ENCODE results near the gene KCNQ5. TPM values are rescaled to one million over a fixed set of nuclear protein-coding genes. Genes with fewer than 3 reads are reported as not detected.

Gene KCNQ5
- total RNA-seq, 4 donors from 2014 or later, result 0.52 to 0.97 (median 0.59) TPM

DNA sequence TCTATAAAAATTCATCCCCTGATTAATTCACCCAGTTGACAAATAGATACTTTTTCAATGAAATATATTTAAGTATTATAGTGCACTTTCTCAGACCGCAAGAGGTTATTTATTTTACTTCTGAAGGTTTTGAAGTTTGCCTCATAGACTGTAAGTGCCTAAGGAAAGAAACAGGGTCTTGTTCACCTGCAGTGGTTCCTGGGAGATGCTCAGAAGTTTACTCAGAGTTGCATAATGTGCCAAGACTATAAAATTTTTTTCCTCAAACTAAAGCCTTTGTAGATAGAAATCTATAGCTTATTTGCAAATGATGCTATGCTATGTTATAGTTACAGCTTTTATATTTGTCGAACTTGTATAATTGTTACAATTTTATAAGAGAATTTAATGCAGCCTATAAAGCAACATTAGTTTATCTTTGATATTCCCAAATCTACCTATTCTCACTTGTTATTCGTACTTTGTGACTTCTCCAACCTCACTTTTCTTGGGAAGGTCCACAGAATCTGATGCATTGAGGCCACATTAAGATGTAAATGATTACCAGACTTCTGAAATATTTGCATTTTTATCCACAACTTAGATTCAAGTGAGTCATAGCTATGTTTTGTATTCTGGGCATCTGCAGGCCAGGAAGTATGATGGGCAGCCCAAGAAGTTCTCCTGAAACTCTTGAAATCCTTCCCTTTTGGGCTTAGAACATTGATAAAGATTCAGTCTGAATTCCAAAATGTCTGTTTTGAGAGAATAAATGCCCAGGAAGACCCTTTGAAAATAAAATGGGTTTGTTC lies 35.7 kb downstream of the KCNQ5 start:
- H3K4me3 ChIP-seq (ENCODE audit: low read depth, poor library complexity, severe bottlenecking), result no peak overlapping the region
- TF ChIP-seq, protein P1, sequence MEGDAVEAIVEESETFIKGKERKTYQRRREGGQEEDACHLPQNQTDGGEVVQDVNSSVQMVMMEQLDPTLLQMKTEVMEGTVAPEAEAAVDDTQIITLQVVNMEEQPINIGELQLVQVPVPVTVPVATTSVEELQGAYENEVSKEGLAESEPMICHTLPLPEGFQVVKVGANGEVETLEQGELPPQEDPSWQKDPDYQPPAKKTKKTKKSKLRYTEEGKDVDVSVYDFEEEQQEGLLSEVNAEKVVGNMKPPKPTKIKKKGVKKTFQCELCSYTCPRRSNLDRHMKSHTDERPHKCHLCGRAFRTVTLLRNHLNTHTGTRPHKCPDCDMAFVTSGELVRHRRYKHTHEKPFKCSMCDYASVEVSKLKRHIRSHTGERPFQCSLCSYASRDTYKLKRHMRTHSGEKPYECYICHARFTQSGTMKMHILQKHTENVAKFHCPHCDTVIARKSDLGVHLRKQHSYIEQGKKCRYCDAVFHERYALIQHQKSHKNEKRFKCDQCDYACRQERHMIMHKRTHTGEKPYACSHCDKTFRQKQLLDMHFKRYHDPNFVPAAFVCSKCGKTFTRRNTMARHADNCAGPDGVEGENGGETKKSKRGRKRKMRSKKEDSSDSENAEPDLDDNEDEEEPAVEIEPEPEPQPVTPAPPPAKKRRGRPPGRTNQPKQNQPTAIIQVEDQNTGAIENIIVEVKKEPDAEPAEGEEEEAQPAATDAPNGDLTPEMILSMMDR (IDR thresholded peaks at IDR 0.05), result no peak
- no peak for TF ChIP-seq POLR2A (IDR thresholded peaks at IDR 0.05)
- no peak for DNase-seq (ENCODE audit: low spot score in 2 of 2)
- 59 to 70% methylated on average over 3 of the region's 3 CpGs for WGBS, 2 donors
- intact Hi-C loops (cut with DNase I; ENCODE audit: low total_unique reads), result no loop called here

DNA sequence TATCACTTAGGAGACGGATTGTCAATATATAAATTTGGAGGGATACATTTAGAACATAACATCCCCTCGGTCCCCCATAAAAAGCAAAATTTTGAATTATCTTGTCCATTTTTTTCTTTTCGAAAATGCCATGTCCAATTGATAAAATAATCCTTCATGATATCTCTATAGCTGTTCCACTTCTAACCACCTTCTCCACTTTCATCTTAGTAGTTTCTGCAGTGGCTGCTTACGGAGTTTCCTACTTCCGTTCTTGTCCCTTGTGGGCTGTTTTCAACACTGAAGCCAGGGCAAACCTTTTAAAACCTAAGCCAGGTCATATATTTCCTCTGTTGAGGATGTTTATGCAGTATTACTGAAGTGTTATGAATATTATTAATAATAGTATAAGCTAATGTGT lies 37.9 kb downstream of the KCNQ5 start:
- 90 to 91% methylated on average over 5 of the region's 5 CpGs for WGBS, 2 donors
- TF ChIP-seq, protein P1 (IDR thresholded peaks at IDR 0.05), result no peak
- TF ChIP-seq POLR2A (IDR thresholded peaks at IDR 0.05), result no peak

DNA sequence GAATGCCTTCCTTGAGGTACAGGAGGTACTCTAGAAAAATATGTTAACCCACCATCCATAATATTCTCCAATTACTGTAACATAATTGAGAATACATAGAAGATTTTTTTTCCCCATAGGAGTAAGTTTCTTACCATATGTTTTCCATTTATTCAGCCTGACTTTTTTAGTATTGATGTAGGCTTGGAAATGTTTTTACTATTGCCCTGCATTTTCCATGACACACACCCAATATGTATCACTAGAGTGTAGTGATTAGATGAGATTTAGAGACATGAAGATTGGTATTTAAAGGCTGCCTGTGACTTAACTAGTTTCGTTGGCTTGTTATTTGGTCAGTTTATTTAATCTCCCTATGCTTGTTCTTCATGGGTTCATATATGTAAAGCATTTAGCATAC lies 39.5 kb downstream of the KCNQ5 start:
- intact Hi-C loops (cut with DNase I; ENCODE audit: low total_unique reads), result no loop called here
- 71 to 87% methylated on average over 1 of the region's 1 CpG for WGBS, 2 donors
- no peak for TF ChIP-seq POLR2A (IDR thresholded peaks at IDR 0.05)
- TF ChIP-seq, protein P1 (IDR thresholded peaks at IDR 0.05), result no peak
- DNase-seq (ENCODE audit: low spot score in 2 of 2), result no peak
- no peak overlapping the region for H3K4me3 ChIP-seq (ENCODE audit: low read depth, poor library complexity, severe bottlenecking)

More for the DNA sequence above, 37.9 kb downstream of the KCNQ5 start:
- intact Hi-C loops (cut with DNase I; ENCODE audit: low total_unique reads), result no loop called here
- DNase-seq (ENCODE audit: low spot score in 2 of 2), result no peak
- H3K4me3 ChIP-seq (ENCODE audit: low read depth, poor library complexity, severe bottlenecking), result no peak overlapping the region

DNA sequence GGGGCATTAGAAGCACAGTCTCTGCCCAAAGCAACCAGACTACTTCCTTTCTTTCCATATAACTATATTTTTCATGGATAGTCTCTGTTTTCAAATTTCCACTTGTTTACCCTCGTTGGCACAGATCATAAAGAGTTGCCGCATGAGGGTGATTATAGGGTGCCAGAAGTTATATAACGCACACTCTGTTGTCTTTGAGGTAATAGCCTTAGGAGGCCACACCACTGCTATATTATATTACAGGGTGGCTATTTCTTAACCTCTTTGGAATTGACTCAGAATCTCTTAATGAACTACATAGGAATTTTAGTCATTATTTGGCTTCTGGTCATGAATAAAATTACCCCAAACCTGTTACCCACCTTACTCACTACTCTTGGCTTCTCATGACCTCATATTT lies 43.7 kb downstream of the KCNQ5 start:
- intact Hi-C loops (cut with DNase I; ENCODE audit: low total_unique reads), result no loop called here
- no peak overlapping the region for H3K4me3 ChIP-seq (ENCODE audit: low read depth, poor library complexity, severe bottlenecking)
- WGBS, 2 donors, result 70 to 75% methylated on average over 3 of the region's 3 CpGs
- no peak for DNase-seq (ENCODE audit: low spot score in 2 of 2)
- TF ChIP-seq, protein P1 (IDR thresholded peaks at IDR 0.05), result no peak
- no peak for TF ChIP-seq POLR2A (IDR thresholded peaks at IDR 0.05)

DNA sequence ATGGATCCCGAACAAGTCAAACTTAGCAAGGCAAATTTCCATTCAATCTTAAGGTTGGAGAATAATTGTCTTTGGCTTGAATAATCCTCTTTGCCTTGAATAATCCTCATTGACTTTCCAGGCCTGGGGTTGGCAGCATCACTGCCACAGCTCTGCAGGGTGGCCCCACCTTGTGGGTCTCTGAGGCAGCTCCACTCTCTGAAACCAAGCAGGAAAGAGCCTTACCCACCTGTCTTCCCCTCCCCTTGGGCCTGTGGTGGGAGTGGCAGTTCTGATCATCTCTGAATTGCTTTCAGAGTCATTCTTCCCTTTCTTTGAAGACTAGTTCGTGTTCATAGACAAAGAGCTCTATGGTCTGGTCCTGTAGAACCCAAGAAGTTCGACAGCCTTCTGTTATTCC lies 47.5 kb downstream of the KCNQ5 start:
- no peak overlapping the region for H3K4me3 ChIP-seq (ENCODE audit: low read depth, poor library complexity, severe bottlenecking)
- intact Hi-C loops (cut with DNase I; ENCODE audit: low total_unique reads), result no loop called here
- DNase-seq (ENCODE audit: low spot score in 2 of 2), result no peak
- WGBS, 2 donors, result 81 to 85% methylated on average over 3 of the region's 3 CpGs
- TF ChIP-seq, protein P1 (IDR thresholded peaks at IDR 0.05), result no peak
- no peak for TF ChIP-seq POLR2A (IDR thresholded peaks at IDR 0.05)

DNA sequence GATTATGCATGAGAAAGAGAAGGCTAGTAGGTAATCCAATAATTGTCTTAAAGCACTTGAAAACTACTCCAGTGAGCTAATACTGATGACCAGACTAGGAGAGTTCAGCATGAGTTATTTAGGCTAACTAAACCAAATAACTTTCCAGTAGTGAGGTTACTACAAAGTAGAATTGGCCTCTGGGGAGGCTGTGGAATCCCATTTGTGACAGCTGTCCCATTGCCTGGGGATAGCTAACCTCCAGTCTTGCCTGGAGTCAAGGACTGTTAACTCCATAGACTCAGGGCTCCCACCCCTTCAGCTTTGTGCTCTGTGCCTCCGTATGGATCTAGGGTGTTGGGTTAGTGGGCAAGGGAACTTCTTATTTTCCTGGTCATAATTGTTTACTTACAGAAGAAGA lies 51.0 kb downstream of the KCNQ5 start:
- intact Hi-C loops (cut with DNase I; ENCODE audit: low total_unique reads), result no loop called here
- WGBS, 2 donors, result 75 to 86% methylated on average over 1 of the region's 1 CpG
- DNase-seq (ENCODE audit: low spot score in 2 of 2), result no peak
- no peak overlapping the region for H3K4me3 ChIP-seq (ENCODE audit: low read depth, poor library complexity, severe bottlenecking)
- TF ChIP-seq POLR2A (IDR thresholded peaks at IDR 0.05), result no peak
- TF ChIP-seq, protein P1 (IDR thresholded peaks at IDR 0.05), result no peak
